Glutamatergic neuron (in vitro differentiated cells): ENCODE results near the gene CCM2. TPM values are rescaled to one million over a fixed set of nuclear protein-coding genes. Genes with fewer than 3 reads are reported as not detected.

Experiments used
- DNase-seq: peaks from one replicate; pipeline ENCODE4 v3.0.0; 2022
- H3K27ac Mint-ChIP-seq: one replicate; pipeline ENCODE4 v1.8.0; 2020; ENCODE audit warnings: mild to moderate bottlenecking, mixed read lengths, inconsistent platforms; ENCODE audit not compliant: unreplicated experiment
- H3K27me3 Mint-ChIP-seq: one replicate; pipeline ENCODE4 v1.8.0; 2020; ENCODE audit warnings: mild to moderate bottlenecking, moderate library complexity, mixed read lengths, inconsistent platforms; ENCODE audit not compliant: unreplicated experiment
- H3K36me3 Mint-ChIP-seq: one replicate; pipeline ENCODE4 v1.8.0; 2020; ENCODE audit warnings: mild to moderate bottlenecking, mixed read lengths, inconsistent platforms; ENCODE audit not compliant: unreplicated experiment
- H3K4me1 Mint-ChIP-seq: one replicate; pipeline ENCODE4 v1.8.0; 2020; ENCODE audit warnings: mild to moderate bottlenecking, low read depth, mixed read lengths, inconsistent platforms; ENCODE audit not compliant: unreplicated experiment
- H3K4me3 Mint-ChIP-seq: one replicate; pipeline ENCODE4 v1.8.0; 2020; ENCODE audit warnings: mild to moderate bottlenecking, mixed read lengths, inconsistent platforms; ENCODE audit not compliant: unreplicated experiment
- H3K9me3 Mint-ChIP-seq: one replicate; pipeline ENCODE4 v1.8.0; 2020; ENCODE audit warnings: mild to moderate bottlenecking, moderate library complexity, mixed read lengths, inconsistent platforms; ENCODE audit not compliant: unreplicated experiment
- total RNA-seq: library from RNA; stranded (reverse); fragmentation: NEBNext Ultra II Directional; extraction: Animal tissue kit (Norgen Biotek cat#: 25700); gene quantifications from one replicate; pipeline ENCODE4 v1.2.1, GENCODE V29; 2021; ENCODE audit not compliant: unreplicated experiment
- TF ChIP-seq, protein P1 (sequence below): fragments of 200-600 bp; sonication (generic); IDR thresholded peaks from one replicate; pipeline ENCODE4 v1.5.0; 2021; ENCODE audit not compliant: partially characterized antibody, unreplicated experiment

Gene CCM2
- total RNA-seq, 1 donor from 2014 or later: 92.6 TPM

GRCh38 chr7:45103958-45104843 lies 104.2 kb downstream of the CCM2 start:
- Mint-ChIP-seq H3K4me1 (peaks cover 2% of the 10 kb centered on the region), H3K9me3 (peaks cover 3% of the 10 kb centered on the region), H3K4me3 (no peak overlapping the region), H3K36me3 (no peaks in the 10 kb centered on the region), H3K27ac (no peak overlapping the region), H3K27me3 (no peaks in the 10 kb centered on the region)
- DNase-seq: no peak
- TF ChIP-seq, protein P1, sequence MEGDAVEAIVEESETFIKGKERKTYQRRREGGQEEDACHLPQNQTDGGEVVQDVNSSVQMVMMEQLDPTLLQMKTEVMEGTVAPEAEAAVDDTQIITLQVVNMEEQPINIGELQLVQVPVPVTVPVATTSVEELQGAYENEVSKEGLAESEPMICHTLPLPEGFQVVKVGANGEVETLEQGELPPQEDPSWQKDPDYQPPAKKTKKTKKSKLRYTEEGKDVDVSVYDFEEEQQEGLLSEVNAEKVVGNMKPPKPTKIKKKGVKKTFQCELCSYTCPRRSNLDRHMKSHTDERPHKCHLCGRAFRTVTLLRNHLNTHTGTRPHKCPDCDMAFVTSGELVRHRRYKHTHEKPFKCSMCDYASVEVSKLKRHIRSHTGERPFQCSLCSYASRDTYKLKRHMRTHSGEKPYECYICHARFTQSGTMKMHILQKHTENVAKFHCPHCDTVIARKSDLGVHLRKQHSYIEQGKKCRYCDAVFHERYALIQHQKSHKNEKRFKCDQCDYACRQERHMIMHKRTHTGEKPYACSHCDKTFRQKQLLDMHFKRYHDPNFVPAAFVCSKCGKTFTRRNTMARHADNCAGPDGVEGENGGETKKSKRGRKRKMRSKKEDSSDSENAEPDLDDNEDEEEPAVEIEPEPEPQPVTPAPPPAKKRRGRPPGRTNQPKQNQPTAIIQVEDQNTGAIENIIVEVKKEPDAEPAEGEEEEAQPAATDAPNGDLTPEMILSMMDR: no peak

GRCh38 chr7:45104844-45105587 lies 105.0 kb downstream of the CCM2 start:
- Mint-ChIP-seq H3K9me3 (peaks cover 2% of the 10 kb centered on the region), H3K4me3 (no peak overlapping the region), H3K36me3 (no peaks in the 10 kb centered on the region), H3K27me3 (no peaks in the 10 kb centered on the region), H3K4me1 (peaks cover 2% of the 10 kb centered on the region), H3K27ac (no peak overlapping the region)
- DNase-seq: no peak
- TF ChIP-seq, protein P1: no peak

DNA sequence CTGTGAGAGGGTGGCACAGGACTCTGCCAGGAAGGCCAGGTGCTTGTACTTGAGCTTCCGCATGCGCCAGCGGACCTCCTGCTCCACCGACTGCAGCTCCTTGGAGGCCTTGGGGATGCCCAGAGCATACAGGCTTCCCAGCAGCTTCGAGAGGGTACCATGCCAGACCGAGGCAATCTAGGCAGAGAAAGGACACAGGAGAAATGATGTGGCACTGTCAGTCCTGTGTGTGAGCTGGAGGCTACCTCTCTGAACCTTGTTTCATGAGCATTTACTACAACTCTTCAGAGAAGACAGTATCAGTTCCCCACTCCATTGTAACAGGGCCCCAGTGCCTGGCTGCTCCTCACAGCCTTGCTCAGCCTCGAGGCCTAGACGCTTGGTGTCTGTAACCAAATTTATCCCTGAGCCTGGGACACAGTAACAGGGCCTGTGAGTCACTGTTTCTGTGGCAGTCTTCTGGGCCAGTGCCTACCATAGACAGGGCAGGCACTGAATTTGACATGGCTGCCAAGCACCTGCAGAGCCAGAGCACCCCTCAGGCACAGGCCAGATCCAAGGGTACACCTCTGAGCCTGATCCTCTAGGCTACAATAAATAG lies 105.7 kb downstream of the CCM2 start:
- TF ChIP-seq, protein P1: no peak
- Mint-ChIP-seq H3K4me1 (peaks cover 2% of the 10 kb centered on the region), H3K4me3 (no peak overlapping the region), H3K27ac (no peak overlapping the region), H3K9me3 (peaks cover 3% of the 10 kb centered on the region), H3K27me3 (no peaks in the 10 kb centered on the region), H3K36me3 (no peaks in the 10 kb centered on the region)
- no peak for DNase-seq

DNA sequence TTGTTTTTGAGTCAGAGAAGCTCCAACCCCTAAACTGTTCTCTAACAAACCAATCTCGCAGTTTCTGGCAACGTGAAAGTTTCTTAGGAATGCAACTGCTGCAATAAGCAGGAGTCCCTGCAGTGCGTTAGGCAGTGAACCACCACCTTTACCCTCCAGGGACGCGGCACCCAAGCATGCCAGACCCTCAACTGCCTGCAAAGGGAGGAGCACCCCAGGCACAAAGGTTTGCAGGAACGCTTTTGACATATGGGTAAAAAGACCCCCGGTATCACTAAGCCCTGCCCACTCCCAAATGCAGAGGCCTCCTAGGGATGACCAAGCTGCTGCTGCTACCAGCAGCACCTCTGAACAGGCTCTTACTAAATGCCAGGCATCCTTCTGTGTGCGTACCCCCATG lies 106.8 kb downstream of the CCM2 start:
- Mint-ChIP-seq H3K27me3 (peaks cover 8% of the 10 kb centered on the region), H3K9me3 (peaks cover 11% of the 10 kb centered on the region), H3K4me3 (no peak overlapping the region), H3K27ac (no peak overlapping the region), H3K4me1 (peaks cover 2% of the 10 kb centered on the region), H3K36me3 (no peaks in the 10 kb centered on the region)
- no peak for DNase-seq
- TF ChIP-seq, protein P1: no peak
